HepG2 (cell line): ENCODE results near the gene RBM19. TPM values are rescaled to one million over a fixed set of nuclear protein-coding genes. Genes with fewer than 3 reads are reported as not detected.
A peak's percentile ranks its signal among the peaks of the same experiment; 100 is the strongest.

Experiments used
- ARID4A ChIP-seq: sonication (generic); formaldehyde crosslinking; IDR thresholded peaks from 2 replicates; pipeline ENCODE4 v1.5.0; 2020; ENCODE audit warnings: mild to moderate bottlenecking, missing genetic modification reagents, borderline replicate concordance
- ARNT2 ChIP-seq: sonication (generic); formaldehyde crosslinking; IDR thresholded peaks from 2 replicates; pipeline ENCODE4 v1.8.0; 2022; ENCODE audit warnings: mild to moderate bottlenecking, low read depth, missing genetic modification reagents, moderate library complexity
- BCL3 ChIP-seq: sonication (generic); formaldehyde crosslinking; IDR thresholded peaks from 2 replicates; pipeline ENCODE4 v1.5.1; 2020; ENCODE audit warnings: mild to moderate bottlenecking, missing genetic modification reagents, moderate library complexity
- JUND ChIP-seq: sonication (generic); formaldehyde crosslinking; IDR thresholded peaks from 2 replicates; pipeline ENCODE4 v1.8.0; 2022; ENCODE audit warnings: mild to moderate bottlenecking, missing genetic modification reagents
- KLF11 ChIP-seq: IDR thresholded peaks from 2 replicates; pipeline ENCODE4 v1.6.1; 2016; ENCODE audit warnings: missing compliant biosample characterization
- MTA3 ChIP-seq: sonication (generic); formaldehyde crosslinking; IDR thresholded peaks from 2 replicates; pipeline ENCODE4 v1.4.0; 2020; ENCODE audit warnings: missing genetic modification reagents
- MTERF4 ChIP-seq: sonication (generic); formaldehyde crosslinking; IDR thresholded peaks from 2 replicates; pipeline ENCODE4 v1.8.0; 2023; ENCODE audit warnings: mild to moderate bottlenecking, missing genetic modification reagents
- NFYC ChIP-seq: IDR thresholded peaks from 2 replicates; pipeline ENCODE4 v1.6.1; 2016; ENCODE audit warnings: missing genetic modification reagents, missing compliant biosample characterization
- POLR2AphosphoS2 ChIP-seq: IDR thresholded peaks from 2 replicates; pipeline ENCODE4 v1.6.1; 2011; ENCODE audit warnings: low read depth, low read length, improper control_type of control experiment
- PREB ChIP-seq: sonication (generic); formaldehyde crosslinking; IDR thresholded peaks from 2 replicates; pipeline ENCODE4 v1.4.0; 2020; ENCODE audit warnings: missing genetic modification reagents
- SKIL ChIP-seq: sonication (generic); formaldehyde crosslinking; IDR thresholded peaks from 2 replicates; pipeline ENCODE4 v1.8.0; 2022; ENCODE audit warnings: missing genetic modification reagents, mild to moderate bottlenecking, moderate library complexity, borderline replicate concordance
- STAT5B ChIP-seq: sonication (generic); formaldehyde crosslinking; IDR thresholded peaks from 2 replicates; pipeline ENCODE4 v1.4.0; 2020; ENCODE audit warnings: missing genetic modification reagents
- ZBTB44 ChIP-seq: sonication (generic); formaldehyde crosslinking; IDR thresholded peaks from 2 replicates; pipeline ENCODE4 v1.4.0; 2020; ENCODE audit warnings: missing genetic modification reagents
- ZEB1 ChIP-seq: IDR thresholded peaks from 2 replicates; pipeline ENCODE4 v1.6.1; 2012; ENCODE audit warnings: mild to moderate bottlenecking, low read depth, inconsistent platforms; ENCODE audit not compliant: insufficient replicate concordance
- ZNF253 ChIP-seq: sonication (generic); formaldehyde crosslinking; IDR thresholded peaks from 2 replicates; pipeline ENCODE4 v1.8.0; 2022; ENCODE audit warnings: mild to moderate bottlenecking, missing genetic modification reagents, borderline replicate concordance
- ZNF335 ChIP-seq: sonication (generic); formaldehyde crosslinking; IDR thresholded peaks from 2 replicates; pipeline ENCODE4 v1.4.0; 2020; ENCODE audit warnings: missing genetic modification reagents
- ZNF468 ChIP-seq: sonication (generic); formaldehyde crosslinking; IDR thresholded peaks from 2 replicates; pipeline ENCODE4 v1.8.0; 2022; ENCODE audit warnings: mild to moderate bottlenecking, moderate library complexity, missing genetic modification reagents
- ZSCAN20 ChIP-seq: sonication (generic); formaldehyde crosslinking; IDR thresholded peaks from 2 replicates; pipeline ENCODE4 v1.4.0; 2020; ENCODE audit warnings: missing genetic modification reagents, mild to moderate bottlenecking, borderline replicate concordance
- polyA plus RNA-seq, 8 experiments: library from polyadenylated mRNA; depleted of rRNA in 3 of 8; stranded (reverse) in 7 of 8; unstranded in 1 of 8; fragments of >200 nt; fragmentation: Illumina TruSeq in 4 of 8; extraction: Trizol in 4 of 8; gene quantifications; 2 replicates each; pipeline versions ENCODE4 v1.2.1 to v1.2.3, GENCODE V29; 2011 to 2016; ENCODE audit warnings: low read depth in 4 of 8, missing spikeins in 1 of 8, mixed read lengths in 1 of 8; ENCODE audit not compliant: insufficient read depth in 1 of 8
- total RNA-seq, 5 experiments: library from RNA; depleted of rRNA; stranded (reverse); fragments of >200 nt; fragmentation: Illumina TruSeq; extraction: Trizol; gene quantifications; 2 replicates each; pipeline ENCODE4 v1.2.3, GENCODE V29; 2016; ENCODE audit warnings: low read depth in 1 of 5

The RBM19 gene
- total and polyA plus RNA-seq, 2 of the 13 experiments (the other 11 are each of a cell fraction or from before 2014, with no cell fraction given): 19.3 to 32.2 TPM

- TF ChIP-seq MTA3 (no peak), ZEB1 (peak; percentile 73), STAT5B (peak; percentile 45; the same call in 1 of the 2 replicates), ARID4A (CRISPR knock-in tag) (peak; percentile 79; the same call in 1 of the 2 replicates), KLF11 (CRISPR knock-in tag) (no peak), SKIL (CRISPR knock-in tag) (peak; percentile 95), POLR2AphosphoS2 (no peak), ZNF335 (no peak), ZNF253 (0 out of 2 replicates have a peak, but pooled peaks have one; percentile 59), ZNF468 (CRISPR knock-in tag) (no peak), ZSCAN20 (CRISPR knock-in tag) (no peak), NFYC (peak; percentile 37; the same call in 1 of the 2 replicates), JUND (0 out of 2 replicates have a peak, but pooled peaks have one; percentile 30), ZBTB44 (CRISPR knock-in tag) (no peak), BCL3 (no peak; the same call in 1 of the 2 replicates), PREB (CRISPR knock-in tag) (no peak), ARNT2 (CRISPR knock-in tag) (peak; percentile 67; the same call in 1 of the 2 replicates), MTERF4 (CRISPR knock-in tag) (no peak)
These were observed 195.7 kb downstream of the RBM19 start (continued) for GRCh38 chr12:113770389-113770865.
